ENCODE measurements around the gene VARS1.
A peak's percentile ranks its signal among the peaks of the same experiment; 100 is the strongest.
"Not testable (repeated sequence)": the region's sequence is repeated elsewhere in the genome, so short reads cannot be mapped to it uniquely, and the experiment has no call there.

Gene VARS1

GRCh38 chr6:31797588-31797987 is 2.0 kb upstream of the VARS1 start:
- in situ Hi-C loops (cut with MboI; ENCODE audit: low pct_unique_long_range_greater_than_20kb, low sequenced_read_pairs), result no loop called here
- no peak for DNase-seq

- in situ Hi-C loops (cut with MboI; ENCODE audit: low pct_unique_long_range_greater_than_20kb, low sequenced_read_pairs), result no loop called here
- no peak for DNase-seq
Measured at GRCh38 chr6:31796993-31797385, 1.4 kb upstream of the VARS1 start.

- in situ Hi-C loops (cut with MboI; ENCODE audit: low pct_unique_long_range_greater_than_20kb, low sequenced_read_pairs), result no loop called here
- peak; percentile 75 for DNase-seq
Measured at GRCh38 chr6:31794866-31795615, 511 bp downstream of the VARS1 start.

- in situ Hi-C loops (cut with MboI; ENCODE audit: low pct_unique_long_range_greater_than_20kb, low sequenced_read_pairs), result no loop called here
Measured at GRCh38 chr6:31794294-31794865, 1.2 kb downstream of the VARS1 start.

GRCh38 chr6:31793927-31794245 is 1.7 kb downstream of the VARS1 start:
- DNase-seq; in situ Hi-C loops (cut with MboI; ENCODE audit: low pct_unique_long_range_greater_than_20kb, low sequenced_read_pairs): not testable (repeated sequence)

More at GRCh38 chr6:31794294-31794865, 1.2 kb downstream of the VARS1 start:
- peak; percentile 55 for DNase-seq

- no peak for DNase-seq
- in situ Hi-C loops (cut with MboI; ENCODE audit: low pct_unique_long_range_greater_than_20kb, low sequenced_read_pairs), result no loop called here
Measured at GRCh38 chr6:31792761-31793171, 2.8 kb downstream of the VARS1 start.

- DNase-seq, result no peak
- in situ Hi-C loops (cut with MboI; ENCODE audit: low pct_unique_long_range_greater_than_20kb, low sequenced_read_pairs), result no loop called here
Measured at GRCh38 chr6:31792090-31792374, 3.5 kb downstream of the VARS1 start.

- peak; percentile 77 for DNase-seq
- in situ Hi-C loops (cut with MboI; ENCODE audit: low pct_unique_long_range_greater_than_20kb, low sequenced_read_pairs), result no loop called here
Measured at GRCh38 chr6:31791324-31792089, 4.0 kb downstream of the VARS1 start.

- in situ Hi-C loops (cut with MboI; ENCODE audit: low pct_unique_long_range_greater_than_20kb, low sequenced_read_pairs), result no loop called here
- DNase-seq, result no peak
Measured at GRCh38 chr6:31785475-31785874, 10.1 kb downstream of the VARS1 start.

- no peak for DNase-seq
- in situ Hi-C loops (cut with MboI; ENCODE audit: low pct_unique_long_range_greater_than_20kb, low sequenced_read_pairs), result no loop called here
Measured at GRCh38 chr6:31784098-31784925, 11.2 kb downstream of the VARS1 start.

- in situ Hi-C loops (cut with MboI; ENCODE audit: low pct_unique_long_range_greater_than_20kb, low sequenced_read_pairs), result no loop called here
Measured at GRCh38 chr6:31782126-31782855, 13.3 kb downstream of the VARS1 start.

GRCh38 chr6:31781244-31782125 is 14.1 kb downstream of the VARS1 start:
- DNase-seq, result no peak
- in situ Hi-C loops (cut with MboI; ENCODE audit: low pct_unique_long_range_greater_than_20kb, low sequenced_read_pairs), result no loop called here

More at GRCh38 chr6:31782126-31782855, 13.3 kb downstream of the VARS1 start:
- DNase-seq, result no peak

GRCh38 chr6:31780507-31781243 is 14.9 kb downstream of the VARS1 start:
- DNase-seq, result no peak
- in situ Hi-C loops (cut with MboI; ENCODE audit: low pct_unique_long_range_greater_than_20kb, low sequenced_read_pairs), result no loop called here

- DNase-seq, result no peak
- in situ Hi-C loops (cut with MboI; ENCODE audit: low pct_unique_long_range_greater_than_20kb, low sequenced_read_pairs), result no loop called here
Measured at GRCh38 chr6:31779908-31780307, 15.6 kb downstream of the VARS1 start.

GRCh38 chr6:31778999-31779885 is 16.3 kb downstream of the VARS1 start:
- in situ Hi-C loops (cut with MboI; ENCODE audit: low pct_unique_long_range_greater_than_20kb, low sequenced_read_pairs), result no loop called here
- no peak for DNase-seq

- in situ Hi-C loops (cut with MboI; ENCODE audit: low pct_unique_long_range_greater_than_20kb, low sequenced_read_pairs), result no loop called here
- DNase-seq, result no peak
Measured at GRCh38 chr6:31778193-31778592, 17.4 kb downstream of the VARS1 start.

- no peak for DNase-seq
- in situ Hi-C loops (cut with MboI; ENCODE audit: low pct_unique_long_range_greater_than_20kb, low sequenced_read_pairs), result no loop called here
Measured at GRCh38 chr6:31777667-31778050, 17.9 kb downstream of the VARS1 start.

Measured in KBM-7 (cell line).